AG08396 (cell line): ENCODE data around the gene CNTF.
"Not testable (repeated sequence)": the region's sequence is repeated elsewhere in the genome, so short reads cannot be mapped to it uniquely, and the experiment has no call there.

Experiments used
- DNase-seq: peaks from one replicate; pipeline ENCODE4 v3.0.0; 2012; ENCODE audit warnings: low spot score, mixed read lengths

The CNTF gene, protein sequence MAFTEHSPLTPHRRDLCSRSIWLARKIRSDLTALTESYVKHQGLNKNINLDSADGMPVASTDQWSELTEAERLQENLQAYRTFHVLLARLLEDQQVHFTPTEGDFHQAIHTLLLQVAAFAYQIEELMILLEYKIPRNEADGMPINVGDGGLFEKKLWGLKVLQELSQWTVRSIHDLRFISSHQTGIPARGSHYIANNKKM

DNA sequence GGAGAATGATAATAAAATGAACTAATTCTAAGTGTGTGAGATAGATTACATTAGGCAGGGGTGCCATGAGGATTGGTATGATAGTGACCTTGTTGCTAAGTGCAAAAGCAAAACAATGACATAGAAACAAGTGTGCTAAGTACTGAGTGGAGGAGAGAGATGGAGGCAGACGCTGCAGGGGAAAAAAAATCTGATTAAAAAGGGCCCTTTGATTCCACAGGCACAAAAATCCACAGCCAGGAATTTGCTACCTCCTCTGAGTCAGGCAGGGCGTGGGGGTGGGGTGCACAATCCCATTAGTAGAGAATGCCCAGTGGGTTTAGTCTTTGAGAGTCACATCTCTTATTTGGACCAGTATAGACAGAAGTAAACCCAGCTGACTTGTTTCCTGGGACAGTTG is at the start of gene CNTF:
TSS of gene CNTF (plus strand) at position 322 of the 400 bp plus-strand sequence. CDS start 88 bp downstream, outside the sequence.
- DNase-seq = peak; percentile 21

DNA sequence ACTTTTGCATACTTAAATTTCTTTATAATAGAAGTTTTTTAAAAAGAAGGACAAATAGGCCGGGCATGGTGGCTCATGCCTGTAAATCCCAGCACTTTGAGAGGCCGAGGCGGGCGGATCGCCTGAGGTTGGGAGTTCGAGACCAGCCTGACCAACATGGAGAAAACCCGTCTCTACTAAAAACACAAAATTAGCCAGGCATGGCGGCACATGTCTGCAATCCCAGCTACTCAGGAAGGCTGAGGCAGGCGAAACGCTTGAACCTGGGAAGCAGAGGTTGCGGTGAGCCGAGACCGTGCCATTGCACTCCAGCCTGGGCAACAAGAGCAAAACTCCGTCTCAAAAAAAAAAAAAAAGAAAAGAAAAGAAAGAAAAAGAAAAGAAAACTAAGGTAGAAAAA is 49.6 kb upstream of the CNTF start:
- DNase-seq = not testable (repeated sequence)

DNA sequence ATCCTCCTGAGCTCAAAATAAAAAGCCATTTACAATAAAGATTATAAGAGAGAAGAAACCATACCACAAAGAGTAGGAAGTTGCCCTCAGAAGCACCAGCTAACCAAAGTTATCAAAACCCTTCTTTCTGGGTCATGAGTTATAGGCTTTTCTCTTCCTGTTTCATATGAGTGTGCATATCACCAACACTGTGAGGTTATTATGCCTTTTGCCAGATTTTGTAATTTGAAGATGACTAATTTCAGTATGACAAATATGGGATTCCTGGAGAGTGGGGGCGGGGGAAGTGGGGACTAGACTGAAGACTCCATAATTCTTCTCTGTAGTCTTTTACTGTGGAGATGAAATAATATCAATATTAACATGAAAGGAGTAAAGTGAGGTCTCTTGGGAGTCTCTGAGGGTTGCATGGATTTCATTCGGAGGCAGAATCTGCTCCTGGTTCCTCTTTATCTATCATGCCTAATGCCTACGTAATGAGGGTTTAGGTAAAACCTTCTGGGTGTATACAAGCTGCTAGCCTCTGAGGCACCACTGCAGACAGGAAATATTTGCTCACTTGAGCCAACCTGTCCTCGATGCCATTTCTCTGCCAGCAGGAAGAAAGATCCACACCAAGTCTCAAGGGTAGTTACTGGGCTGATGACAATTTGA is 48.9 kb upstream of the CNTF start:
- DNase-seq = peak; percentile 38

DNA sequence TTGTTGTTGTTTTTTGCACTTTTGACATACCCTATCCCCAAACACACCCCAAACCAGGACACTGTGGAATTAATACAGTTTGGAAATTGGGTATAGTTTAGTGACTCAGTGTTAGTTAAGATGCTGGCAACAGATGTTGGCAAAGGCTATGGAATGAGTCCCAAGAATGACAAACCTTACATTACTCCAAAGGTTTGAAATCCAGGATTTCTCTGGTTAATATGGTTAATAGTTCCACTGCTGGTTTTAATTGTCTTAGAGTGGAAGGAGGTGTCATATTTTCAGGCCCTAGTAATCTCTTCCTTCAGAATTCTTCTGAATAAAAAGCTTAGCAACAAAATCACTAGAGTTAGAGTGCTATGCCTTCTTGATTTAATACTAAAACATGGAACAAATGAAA is 47.6 kb upstream of the CNTF start:
- DNase-seq = peak; percentile 17

DNA sequence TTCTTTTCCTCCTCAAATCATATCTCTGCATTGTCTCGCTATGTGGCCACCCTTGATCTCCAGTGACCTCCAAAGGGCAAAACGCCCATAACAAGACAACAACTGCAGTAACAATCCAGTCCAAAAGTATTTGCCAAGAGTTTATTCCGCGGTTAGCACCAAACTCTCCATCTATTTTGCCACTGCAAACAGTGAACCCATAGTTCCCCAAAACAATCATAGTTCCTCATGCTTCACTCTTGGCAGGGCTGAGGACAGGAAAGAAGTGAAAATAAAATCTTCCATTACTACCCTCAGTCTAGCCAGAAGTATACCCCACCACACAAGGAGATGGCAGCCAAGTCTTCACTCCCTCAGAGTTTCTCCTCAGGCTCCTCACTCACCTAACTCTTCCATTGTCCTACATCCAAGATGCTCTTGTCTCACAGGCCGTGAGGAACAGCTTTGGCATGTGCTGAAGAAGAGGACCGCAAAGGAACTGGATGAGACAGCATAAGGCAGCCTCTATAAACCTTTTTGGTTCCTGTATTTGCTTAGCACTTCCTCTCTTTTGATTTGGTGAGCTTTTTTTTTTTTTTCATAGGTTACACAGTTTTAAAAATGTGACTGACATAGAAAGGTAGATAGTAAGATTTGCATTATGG is 47.0 kb upstream of the CNTF start, which contains the start of gene LPXN:
TSS of gene LPXN (minus strand) at position 480 of the 644 bp plus-strand sequence. CDS start at position 396, 84 bp downstream.
- DNase-seq = peak; percentile 4

DNA sequence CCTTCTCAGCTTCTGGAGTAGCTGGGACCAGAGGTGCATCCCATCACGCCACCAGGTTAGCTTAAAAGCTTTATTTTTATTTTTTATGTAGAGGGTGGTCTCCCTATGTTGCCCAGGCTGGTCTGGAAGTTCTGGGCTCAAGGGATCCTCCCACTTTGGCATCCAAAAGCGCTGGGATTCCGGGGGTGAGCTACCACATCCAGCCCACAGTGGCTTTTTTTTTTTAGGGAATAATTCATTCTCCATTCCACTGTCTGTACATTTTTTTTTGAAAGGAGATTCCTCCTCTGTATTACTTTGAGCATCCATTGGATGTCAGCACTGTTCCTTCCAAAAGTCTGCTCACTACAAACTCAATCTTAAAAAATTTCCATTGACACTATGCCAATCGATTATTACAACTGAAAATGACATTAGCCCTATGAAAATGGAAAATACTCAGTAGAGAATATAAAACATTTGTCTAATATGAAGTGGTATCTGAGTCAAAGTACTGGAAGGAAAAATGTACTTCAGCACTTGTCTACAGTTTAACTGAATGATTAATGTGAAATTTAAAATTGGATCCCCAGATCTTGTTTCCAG is 45.5 kb upstream of the CNTF start:
- DNase-seq = peak; percentile 8

DNA sequence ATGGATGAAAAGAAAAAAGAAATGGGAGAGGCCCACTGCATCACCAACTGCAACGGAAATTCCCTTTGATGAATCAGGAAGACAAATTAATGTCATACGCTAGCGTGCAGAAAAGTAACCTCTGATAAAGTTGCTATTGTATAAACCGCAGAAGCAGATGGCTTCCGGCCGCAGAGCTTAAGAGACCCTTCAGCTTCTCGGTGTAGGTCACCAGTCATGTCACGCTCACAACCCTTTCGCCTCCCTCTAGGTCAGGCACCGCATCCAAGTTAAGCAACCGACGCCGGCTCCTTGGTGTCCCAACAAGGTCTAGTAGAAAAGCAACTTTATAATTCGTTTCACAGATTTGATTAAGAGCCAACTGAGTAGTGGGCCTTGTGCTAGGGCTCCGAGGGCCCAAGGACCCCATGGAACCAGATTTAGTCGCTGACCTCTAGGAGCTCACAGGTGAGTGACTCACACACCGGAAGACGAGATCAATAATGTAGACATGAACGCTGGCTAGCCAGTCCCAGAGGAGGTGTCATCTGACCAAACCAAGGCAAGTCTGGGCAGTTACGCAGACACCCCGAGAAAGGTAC is 44.8 kb upstream of the CNTF start:
- peak; percentile 21 for DNase-seq

DNA sequence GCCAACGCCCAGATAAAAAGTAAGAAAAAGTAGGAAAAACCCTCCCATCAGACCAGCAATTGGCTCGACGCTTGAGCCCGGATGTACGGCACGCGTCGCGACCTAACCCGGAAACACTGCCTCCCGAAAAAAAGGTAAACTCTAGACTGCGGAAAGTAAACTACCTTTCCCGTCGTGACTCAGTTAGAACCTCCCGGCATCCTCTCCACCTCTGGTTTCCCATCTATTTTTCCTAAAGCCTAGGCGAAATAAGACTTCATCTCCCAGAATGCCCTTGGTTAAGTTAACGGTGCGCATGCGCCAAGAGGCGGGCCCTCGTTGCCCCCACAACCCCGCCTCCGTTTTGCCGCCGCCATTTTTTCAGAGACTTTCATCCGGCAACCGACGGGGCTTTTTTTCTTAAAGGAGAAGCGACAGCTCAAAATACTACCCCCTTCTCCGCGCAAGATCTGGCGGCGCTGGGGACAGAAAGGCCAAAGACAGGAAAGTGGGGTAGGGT is 44.3 kb upstream of the CNTF start:
- peak; percentile 86 for DNase-seq

DNA sequence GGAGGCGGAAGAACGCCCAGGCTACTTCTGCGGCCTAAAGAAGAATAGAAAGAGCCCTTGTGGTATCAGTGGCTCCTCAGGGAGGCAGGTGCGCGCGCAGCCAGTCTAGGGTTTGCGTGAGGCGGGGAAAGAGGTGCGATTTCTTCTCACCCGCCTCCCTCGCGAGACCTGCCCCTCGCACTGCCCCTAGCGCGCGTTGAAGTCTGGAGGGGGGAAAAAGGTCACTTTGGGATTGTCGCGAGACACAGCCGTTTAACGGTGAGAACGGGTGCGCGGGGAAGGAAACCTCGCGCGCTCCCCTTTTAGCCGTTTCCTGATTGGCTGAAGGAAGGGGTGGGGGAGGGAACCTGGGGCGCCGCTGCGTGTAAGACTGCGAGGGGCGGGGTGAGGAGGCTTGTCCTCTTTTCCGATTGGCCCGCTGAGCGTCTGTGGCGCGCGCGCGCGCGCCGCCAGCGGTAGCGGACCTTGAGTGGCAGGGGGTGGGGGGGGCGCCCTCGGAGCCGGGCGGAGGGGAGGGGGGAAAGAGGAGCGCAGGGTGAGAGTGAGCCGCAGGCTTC is 43.8 kb upstream of the CNTF start, which contains the start of gene ZFP91:
TSS of gene ZFP91 (plus strand) at position 429 of the 557 bp plus-strand sequence. CDS start 219 bp downstream, outside the sequence.
- peak; percentile 93 for DNase-seq

DNA sequence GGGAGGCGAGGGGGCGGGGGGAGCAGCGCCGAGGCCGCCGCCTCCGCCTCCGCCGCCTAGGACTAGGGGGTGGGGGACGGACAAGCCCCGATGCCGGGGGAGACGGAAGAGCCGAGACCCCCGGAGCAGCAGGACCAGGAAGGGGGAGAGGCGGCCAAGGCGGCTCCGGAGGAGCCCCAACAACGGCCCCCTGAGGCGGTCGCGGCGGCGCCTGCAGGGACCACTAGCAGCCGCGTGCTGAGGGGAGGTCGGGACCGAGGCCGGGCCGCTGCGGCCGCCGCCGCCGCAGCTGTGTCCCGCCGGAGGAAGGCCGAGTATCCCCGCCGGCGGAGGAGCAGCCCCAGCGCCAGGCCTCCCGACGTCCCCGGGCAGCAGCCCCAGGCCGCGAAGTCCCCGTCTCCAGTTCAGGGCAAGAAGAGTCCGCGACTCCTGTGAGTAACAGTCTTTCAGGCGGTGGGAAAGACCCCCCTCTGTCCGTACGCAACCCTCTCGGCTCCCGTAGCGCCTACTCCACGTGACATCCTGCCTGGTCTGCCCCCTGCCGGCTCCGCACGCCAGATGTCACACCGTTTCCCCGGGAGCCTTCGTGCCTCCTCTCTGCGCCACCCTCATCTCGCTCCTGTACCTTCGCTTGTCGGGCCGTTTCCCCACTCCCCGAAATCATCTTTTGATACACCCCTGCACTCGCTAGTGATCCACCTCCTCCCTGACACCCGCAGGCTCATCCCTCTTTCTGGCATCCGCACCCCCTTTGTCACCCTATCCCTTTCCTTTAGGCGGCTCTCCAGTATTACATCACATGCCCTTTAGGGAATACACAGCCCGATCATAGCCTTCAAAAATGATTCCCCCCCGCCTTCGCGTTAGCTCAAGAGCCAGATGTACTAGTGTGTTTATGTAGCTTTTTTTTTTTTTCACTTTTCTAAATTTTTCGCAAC is 43.0 kb upstream of the CNTF start:
- peak; percentile 80 for DNase-seq

DNA sequence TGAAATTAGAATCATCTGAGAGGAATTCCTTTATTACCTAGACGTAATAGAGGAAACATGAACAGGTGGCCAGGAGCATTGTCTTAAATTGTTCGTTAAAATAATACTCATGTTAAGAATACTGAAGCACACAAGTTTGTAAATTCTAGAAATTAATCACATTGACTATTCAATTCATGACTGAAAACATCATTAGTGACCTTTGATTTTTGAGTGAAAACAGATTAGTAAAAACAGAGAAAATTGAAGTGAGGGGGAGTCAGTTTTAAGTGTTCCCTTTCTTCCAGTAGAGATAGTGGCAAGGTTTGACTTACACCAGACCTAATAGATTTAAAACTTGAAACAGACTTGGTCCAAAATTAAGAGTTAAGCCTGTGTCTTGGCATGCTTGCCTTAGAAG is 42.2 kb upstream of the CNTF start:
- no peak for DNase-seq

DNA sequence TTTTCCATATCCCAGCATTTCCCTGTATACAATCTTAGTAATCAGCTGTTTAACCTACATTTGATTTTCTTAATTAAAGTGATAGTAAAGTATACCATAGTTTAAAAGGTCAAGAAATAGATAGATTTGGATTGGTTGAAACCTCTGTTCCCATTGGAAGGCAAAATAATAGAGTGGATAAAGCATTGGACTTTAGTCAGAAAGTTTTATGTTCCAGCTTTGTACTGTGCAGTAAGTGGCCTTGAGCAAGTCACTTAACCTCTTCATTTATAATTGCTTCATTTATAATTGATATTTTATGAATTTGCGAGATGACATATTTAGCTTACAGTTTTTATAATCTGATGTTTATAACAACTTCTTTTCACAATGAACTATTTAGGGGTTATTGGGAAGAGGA is 40.0 kb upstream of the CNTF start:
- no peak for DNase-seq

DNA sequence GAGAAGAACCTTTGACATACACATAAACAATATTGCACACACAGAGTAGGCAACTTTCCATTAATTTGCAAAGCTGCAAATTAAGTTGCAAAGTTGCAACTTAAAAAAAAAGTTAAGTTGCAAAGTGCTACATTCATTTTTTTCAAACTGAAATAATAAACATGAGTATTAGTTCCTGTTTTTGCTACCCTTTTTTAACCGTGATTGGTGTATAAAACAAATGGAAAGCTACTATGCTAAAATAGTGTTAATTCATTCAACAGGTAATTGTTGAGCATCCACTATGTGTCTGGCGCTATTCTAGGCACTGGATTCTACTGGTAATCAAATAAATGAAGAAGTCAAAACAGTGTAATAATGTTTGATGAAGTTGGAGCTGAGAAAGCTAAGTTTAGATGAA is 35.5 kb upstream of the CNTF start:
- DNase-seq = no peak

DNA sequence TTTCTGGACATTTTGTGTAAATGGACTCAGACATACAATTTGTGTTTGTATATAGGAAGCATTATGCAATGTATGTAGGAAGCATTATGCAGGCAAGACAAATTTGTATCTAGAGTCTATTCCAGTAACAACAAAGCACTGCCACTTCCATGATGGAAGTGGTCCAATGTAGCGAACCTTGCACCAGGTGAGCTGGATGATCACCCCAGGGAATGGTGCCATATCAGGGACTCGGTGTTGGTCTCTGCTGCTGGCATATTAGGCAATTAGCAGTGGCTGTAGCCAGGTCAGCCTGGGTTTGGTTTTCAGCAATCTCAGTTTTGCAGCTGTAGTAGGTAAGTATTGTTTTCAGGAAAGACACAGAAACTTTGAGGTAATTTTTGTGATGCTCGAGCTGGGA is 30.8 kb upstream of the CNTF start:
- DNase-seq = no peak

DNA sequence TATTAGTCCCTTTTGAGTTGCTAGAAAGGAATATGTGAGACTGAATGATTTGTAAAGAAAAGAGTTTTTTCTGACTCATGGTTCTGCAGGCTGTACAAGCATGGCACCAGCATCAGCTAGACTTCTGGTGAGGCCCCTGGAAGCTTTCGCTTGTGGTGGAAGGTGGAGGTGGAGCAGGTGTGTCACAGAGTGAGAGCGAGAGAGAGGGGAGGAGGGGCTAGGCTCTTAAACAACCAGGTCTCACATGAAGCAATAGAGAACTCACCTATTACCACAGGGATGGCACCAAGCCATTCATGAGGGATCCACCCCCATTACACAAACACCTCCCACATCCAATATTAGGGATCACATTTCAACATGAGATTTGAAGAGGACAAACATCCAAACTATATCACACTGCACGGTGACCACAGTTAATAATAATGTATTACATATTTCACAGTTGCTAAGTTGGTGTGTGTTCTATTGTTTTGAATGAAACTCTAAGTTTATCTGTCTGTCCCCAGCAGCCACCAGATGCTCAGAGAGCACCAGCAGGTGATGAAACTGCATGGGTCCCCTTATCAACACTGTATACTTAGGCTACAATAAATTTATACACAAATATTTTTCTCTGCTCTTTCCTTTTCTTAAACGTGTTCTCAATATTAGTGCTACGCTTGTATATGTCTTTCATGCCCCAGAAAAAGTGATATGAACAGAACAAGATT is 29.5 kb upstream of the CNTF start:
- DNase-seq = no peak

DNA sequence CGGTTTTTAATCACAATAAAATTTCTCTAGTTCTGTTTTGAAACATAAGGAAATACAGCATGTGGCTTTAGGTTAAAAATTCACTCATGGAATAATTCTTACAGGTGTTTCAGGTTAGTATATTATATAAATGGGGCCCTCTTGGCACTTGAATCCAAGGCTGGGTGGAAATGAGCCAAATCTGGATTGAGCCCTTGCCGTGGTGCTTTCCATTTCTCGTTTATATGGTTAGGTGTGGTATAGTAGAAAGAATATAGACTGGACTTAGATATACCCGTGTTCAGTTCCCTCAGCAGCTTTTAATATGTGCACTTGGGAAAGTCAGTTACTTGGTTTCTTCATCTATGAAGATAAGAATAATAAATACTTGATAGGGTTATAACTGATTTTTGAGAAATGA is 27.6 kb upstream of the CNTF start:
- no peak for DNase-seq

DNA sequence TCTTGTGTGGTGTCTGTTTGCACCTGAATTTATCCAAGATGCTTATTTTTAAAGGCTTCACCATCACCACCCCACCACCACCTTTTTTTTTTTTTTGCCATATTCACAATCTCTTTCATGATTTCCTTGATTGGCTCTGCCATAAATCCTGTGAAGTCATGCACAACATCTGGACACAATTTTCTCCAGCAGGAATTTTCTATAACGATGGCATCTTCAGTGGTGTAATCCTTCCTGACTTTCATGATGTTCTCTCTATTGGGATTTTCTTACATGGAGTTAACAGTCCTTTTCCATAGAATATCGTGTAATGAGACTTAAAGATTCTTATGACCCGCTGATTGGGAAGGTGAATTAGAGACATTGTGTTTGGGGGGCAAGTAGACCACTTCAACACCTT is 25.8 kb upstream of the CNTF start:
- DNase-seq = no peak

DNA sequence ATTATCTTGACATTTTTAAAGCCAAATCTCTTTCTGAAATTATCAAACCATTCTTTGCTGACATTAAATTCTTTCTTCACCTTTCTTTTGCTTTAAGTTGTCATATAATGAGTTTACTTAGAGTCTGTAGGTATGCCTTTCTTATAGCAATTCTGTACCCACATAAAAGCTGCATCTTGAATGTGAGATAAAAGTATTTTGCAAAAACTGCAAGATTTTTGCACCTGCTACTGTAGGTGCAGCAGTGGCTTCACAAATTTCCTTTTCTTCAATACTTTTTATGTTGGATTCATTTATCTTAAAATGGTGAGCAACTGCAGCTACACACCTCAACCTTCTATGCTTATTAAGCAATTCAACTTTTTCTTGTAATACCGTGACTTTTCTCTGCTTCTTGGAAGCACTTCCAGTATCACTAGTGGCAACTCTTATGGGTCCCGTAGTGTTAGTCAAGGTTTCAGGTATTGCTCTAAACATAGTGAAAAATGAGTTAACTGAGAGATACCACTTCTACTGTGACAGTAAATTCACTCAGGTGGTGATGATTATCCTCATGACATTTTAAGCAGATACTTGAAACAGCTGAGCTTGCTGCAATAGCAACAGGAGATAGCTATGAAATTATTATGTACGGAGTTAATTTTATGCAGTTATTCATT is 24.9 kb upstream of the CNTF start:
- no peak for DNase-seq

DNA sequence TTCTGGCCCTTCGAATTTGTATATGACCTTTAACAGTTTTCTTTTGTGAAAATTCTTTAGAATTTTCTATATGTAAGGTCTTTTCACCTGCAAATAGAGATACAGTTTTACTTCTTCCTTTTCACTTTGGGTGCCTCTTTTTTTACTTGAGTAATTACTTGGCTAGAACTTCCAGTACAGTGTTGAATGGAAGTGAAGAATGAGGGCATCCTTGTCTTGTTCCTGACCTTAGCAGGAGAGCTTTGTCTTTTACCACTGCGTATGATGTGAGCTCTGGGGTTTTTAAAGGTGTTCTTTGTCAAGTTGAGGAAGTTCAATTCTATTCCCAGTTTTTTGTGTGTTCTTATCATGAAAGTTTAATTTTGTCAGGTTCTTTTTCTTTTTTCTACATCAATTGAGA is 22.0 kb upstream of the CNTF start:
- DNase-seq = no peak
